Measurements from ENCODE around the gene HIPK2. TPM values are rescaled to one million over a fixed set of nuclear protein-coding genes. Genes with fewer than 3 reads are reported as not detected.
A peak's percentile ranks its signal among the peaks of the same experiment; 100 is the strongest.

HIPK2 gene
- total RNA-seq, 3 donors from 2014 or later (not counting 1 experiment from before 2014, with no cell fraction given), result 127 to 145 (median 144) TPM

DNA sequence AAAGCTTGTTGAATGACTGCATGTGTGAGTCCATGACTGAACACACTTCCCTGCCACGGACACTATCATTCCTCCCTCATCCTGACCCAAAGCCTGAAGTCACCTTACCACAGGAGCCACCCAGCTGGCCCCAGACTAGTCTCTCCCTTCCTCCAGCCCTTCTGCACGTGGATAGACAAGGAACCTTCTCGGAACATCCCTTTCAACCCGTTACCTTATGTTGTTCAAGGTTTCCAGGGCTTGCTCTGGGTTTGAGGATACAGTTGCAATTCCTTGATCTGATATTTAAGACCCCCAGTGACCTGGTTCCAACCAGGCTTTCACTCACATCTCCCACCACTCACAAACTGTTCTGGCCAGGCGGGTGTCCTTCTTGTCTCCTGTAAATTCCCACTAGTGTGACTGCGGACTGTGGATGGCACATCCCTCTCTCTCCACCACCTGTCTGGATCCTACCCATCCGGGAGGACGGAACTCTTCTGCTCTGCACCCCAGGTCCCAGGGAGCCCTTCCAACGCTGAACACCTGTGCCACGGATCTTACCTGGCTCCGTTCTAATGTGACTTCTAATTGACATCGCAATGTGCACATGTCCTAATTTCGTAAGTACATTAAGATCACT lies 62.5 kb downstream of the HIPK2 start:
- WGBS (ENCODE audit: insufficient coverage), result 97% methylated on average over 13 of the region's 13 CpGs
- DNase-seq (no peak), ATAC-seq (no peak)
- Mint-ChIP-seq H3K36me3 (peaks cover 13% of the 10 kb centered on the region), H3K4me1 (peaks cover 32 to 37% of the 10 kb centered on the region in 2 donors), H3K4me3 (no peak overlapping the region), H3K9me3 (no peaks in the 10 kb centered on the region), H3K27me3 (ENCODE audit: low read depth in 2 of 2) (no peaks in the 10 kb centered on the region), H3K27ac (peak overlapping the region; percentile 22 to 52)
- no peaks in the 10 kb centered on the region for H3K9me3 ChIP-seq (ENCODE audit: control insufficient read depth, insufficient read depth, low read length)
- H3K27ac ChIP-seq (ENCODE audit: low read length), result no peak overlapping the region
- no peak overlapping the region for H3K4me3 ChIP-seq (ENCODE audit: low read length)
- peaks cover 30% of the 10 kb centered on the region for H3K36me3 ChIP-seq (ENCODE audit: control insufficient read depth, insufficient read depth, low read length)
- H3K27me3 ChIP-seq (ENCODE audit: control insufficient read depth, insufficient read depth, low read length), result no peaks in the 10 kb centered on the region
- intact Hi-C loops (cut with micrococcal nuclease), result no loop called here
- TF ChIP-seq, protein P1, sequence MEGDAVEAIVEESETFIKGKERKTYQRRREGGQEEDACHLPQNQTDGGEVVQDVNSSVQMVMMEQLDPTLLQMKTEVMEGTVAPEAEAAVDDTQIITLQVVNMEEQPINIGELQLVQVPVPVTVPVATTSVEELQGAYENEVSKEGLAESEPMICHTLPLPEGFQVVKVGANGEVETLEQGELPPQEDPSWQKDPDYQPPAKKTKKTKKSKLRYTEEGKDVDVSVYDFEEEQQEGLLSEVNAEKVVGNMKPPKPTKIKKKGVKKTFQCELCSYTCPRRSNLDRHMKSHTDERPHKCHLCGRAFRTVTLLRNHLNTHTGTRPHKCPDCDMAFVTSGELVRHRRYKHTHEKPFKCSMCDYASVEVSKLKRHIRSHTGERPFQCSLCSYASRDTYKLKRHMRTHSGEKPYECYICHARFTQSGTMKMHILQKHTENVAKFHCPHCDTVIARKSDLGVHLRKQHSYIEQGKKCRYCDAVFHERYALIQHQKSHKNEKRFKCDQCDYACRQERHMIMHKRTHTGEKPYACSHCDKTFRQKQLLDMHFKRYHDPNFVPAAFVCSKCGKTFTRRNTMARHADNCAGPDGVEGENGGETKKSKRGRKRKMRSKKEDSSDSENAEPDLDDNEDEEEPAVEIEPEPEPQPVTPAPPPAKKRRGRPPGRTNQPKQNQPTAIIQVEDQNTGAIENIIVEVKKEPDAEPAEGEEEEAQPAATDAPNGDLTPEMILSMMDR (IDR thresholded peaks at IDR 0.05), result no peak
- H3K4me1 ChIP-seq (ENCODE audit: control insufficient read depth, insufficient read depth, low read length), result peaks cover 15% of the 10 kb centered on the region

DNA sequence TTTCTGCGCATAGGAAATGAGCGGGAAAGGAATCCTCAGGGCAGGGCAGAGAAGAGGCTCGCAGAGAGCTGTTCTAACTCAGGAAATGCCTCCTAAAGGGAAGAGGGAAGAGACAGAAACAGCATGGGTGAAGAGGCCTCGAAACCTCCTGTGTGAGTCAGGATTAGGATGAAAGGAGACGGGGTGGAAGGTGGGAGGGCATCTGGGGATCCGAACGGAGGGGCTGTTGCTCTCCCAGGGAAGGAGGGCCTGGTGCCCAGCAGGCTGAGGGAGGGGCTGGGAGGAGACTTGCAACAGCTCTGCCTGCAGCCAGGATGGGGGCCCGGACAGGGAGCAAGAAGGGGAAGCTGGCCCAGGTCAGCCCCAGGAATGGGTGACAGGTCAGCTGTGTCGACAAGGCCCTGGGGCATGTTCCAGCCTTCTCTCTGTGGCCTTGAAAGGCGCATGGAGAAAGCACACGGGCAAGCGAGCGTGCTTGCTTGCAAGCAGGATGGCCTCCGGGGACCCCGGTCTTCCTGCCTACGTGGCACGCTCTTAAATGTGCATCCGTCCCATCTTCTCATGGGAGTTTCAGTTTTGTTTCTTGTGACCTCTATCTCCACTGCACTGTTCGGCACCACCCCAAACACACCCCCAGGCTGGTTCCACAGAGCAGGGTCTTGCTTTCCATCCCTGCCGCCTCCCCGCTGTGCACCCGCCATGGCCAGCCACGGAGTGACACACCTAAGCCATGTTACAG lies 63.5 kb downstream of the HIPK2 start:
- H3K27me3 Mint-ChIP-seq (ENCODE audit: low read depth in 2 of 2), result no peaks in the 10 kb centered on the region
- no peak overlapping the region for H3K4me3 ChIP-seq (ENCODE audit: low read length)
- peaks cover 11% of the 10 kb centered on the region for H3K4me1 ChIP-seq (ENCODE audit: control insufficient read depth, insufficient read depth, low read length)
- no peaks in the 10 kb centered on the region for H3K27me3 ChIP-seq (ENCODE audit: control insufficient read depth, insufficient read depth, low read length)
- no peaks in the 10 kb centered on the region for H3K9me3 ChIP-seq (ENCODE audit: control insufficient read depth, insufficient read depth, low read length)
- H3K4me1 Mint-ChIP-seq, result peaks cover 42 to 47% of the 10 kb centered on the region in 2 donors
- peaks cover 30% of the 10 kb centered on the region for H3K36me3 ChIP-seq (ENCODE audit: control insufficient read depth, insufficient read depth, low read length)
- intact Hi-C loops (cut with micrococcal nuclease), result no loop called here
- peak overlapping the region in 1 of 2 donors; percentile 68 for H3K27ac Mint-ChIP-seq
- H3K27ac ChIP-seq (ENCODE audit: low read length), result peak overlapping the region; percentile 51
- TF ChIP-seq, protein P1 (IDR thresholded peaks at IDR 0.05), result no peak
- no peak overlapping the region for H3K4me3 Mint-ChIP-seq
- no peak for DNase-seq
- 82% methylated on average over 21 of the region's 23 CpGs for whole genome bisulfite sequencing (ENCODE audit: insufficient coverage)
- no peak for ATAC-seq
- peaks cover 13% of the 10 kb centered on the region for H3K36me3 Mint-ChIP-seq
- no peaks in the 10 kb centered on the region for H3K9me3 Mint-ChIP-seq

DNA sequence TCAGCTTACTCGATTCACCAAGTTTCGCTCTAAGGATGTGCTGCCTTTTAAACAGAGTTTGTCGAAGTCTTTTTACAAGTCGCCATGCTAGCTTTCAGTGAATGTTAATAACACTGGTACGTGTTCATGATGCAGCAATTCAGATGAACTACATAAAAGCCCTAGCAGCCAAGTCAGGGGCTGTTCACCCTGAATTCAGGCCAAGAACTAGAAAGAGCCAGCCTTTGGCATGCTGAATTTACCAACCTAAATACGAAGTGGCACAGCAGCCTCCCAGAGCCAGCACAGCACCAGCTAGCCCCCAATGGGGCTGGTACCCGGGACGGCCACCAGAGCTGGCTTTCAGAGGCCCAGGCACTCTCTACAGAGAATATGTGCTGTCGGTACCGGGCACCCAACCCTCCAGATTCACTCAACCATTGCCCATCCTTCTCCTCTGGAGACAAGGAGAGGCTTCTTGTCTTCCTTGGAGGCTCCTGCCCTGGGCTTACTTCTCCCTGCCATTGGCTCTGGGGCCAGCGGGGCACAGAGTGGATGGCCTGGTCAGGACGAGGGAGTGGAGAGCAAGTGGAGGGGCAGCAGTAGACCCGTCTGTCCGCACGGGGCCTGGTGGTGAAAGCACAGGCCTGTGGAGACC lies 64.2 kb downstream of the HIPK2 start:
- TF ChIP-seq, protein P1 (IDR thresholded peaks at IDR 0.05), result no peak
- Histone ChIP-seq H3K4me3 (ENCODE audit: low read length) (no peak overlapping the region), H3K27me3 (ENCODE audit: control insufficient read depth, insufficient read depth, low read length) (no peaks in the 10 kb centered on the region), H3K36me3 (ENCODE audit: control insufficient read depth, insufficient read depth, low read length) (peaks cover 30% of the 10 kb centered on the region), H3K9me3 (ENCODE audit: control insufficient read depth, insufficient read depth, low read length) (no peaks in the 10 kb centered on the region), H3K27ac (ENCODE audit: low read length) (peak overlapping the region; percentile 51), H3K4me1 (ENCODE audit: control insufficient read depth, insufficient read depth, low read length) (peaks cover 6% of the 10 kb centered on the region)
- Mint-ChIP-seq H3K27ac (peak overlapping the region in 1 of 2 donors; percentile 68), H3K4me3 (no peak overlapping the region), H3K36me3 (peaks cover 13% of the 10 kb centered on the region), H3K27me3 (ENCODE audit: low read depth in 2 of 2) (no peaks in the 10 kb centered on the region), H3K9me3 (no peaks in the 10 kb centered on the region), H3K4me1 (peaks cover 43 to 48% of the 10 kb centered on the region in 2 donors)
- intact Hi-C loops (cut with micrococcal nuclease), result no loop called here
- DNase-seq, result no peak
- WGBS (ENCODE audit: insufficient coverage), result 95% methylated on average over 15 of the region's 15 CpGs
- no peak for ATAC-seq

All from natural killer cell (primary cell).